HEK293T (cell line): ENCODE data around the gene SFXN1.
"Not testable (repeated sequence)": the region's sequence is repeated elsewhere in the genome, so short reads cannot be mapped to it uniquely, and the experiment has no call there.

ENCODE experiments used
- CTCF ChIA-PET: fragments of 350-600 bp; formaldehyde crosslinking; extraction: SDS; loops from one replicate; lab custom pipeline; 2021; ENCODE audit warnings: antibody characterized with exemption, inconsistent platforms; lab: Yijun Ruan, JAX
- POLR2A ChIA-PET: fragments of 350-600 bp; formaldehyde crosslinking; extraction: SDS; loops from one replicate; lab custom pipeline; 2020; ENCODE audit warnings: antibody characterized with exemption, inconsistent platforms; lab: Yijun Ruan, JAX
- DNase-seq: peaks from one replicate; pipeline ENCODE4 v3.0.0; 2012; ENCODE audit warnings: mixed read lengths; ENCODE audit errors: extremely low spot score
- ARNT ChIP-seq: fragments of 450-650 bp; IDR thresholded peaks from 2 replicates; pipeline ENCODE4 v1.6.1; 2017; ENCODE audit warnings: mild to moderate bottlenecking
- BHLHE40 ChIP-seq: fragments of 450-650 bp; IDR thresholded peaks from 2 replicates; pipeline ENCODE4 v1.6.1; 2016; ENCODE audit warnings: mild to moderate bottlenecking, moderate library complexity, borderline replicate concordance
- CTBP1 ChIP-seq: fragments of 450-650 bp; IDR thresholded peaks from 2 replicates; pipeline ENCODE4 v1.6.1; 2016; ENCODE audit warnings: borderline replicate concordance
- ELF4 ChIP-seq: fragments of 450-650 bp; IDR thresholded peaks from 2 replicates; pipeline ENCODE4 v1.6.1; 2017; ENCODE audit warnings: antibody characterized with exemption
- FOXA1 ChIP-seq: fragments of 450-650 bp; IDR thresholded peaks from 2 replicates; pipeline ENCODE4 v1.6.1; 2016; ENCODE audit warnings: mild to moderate bottlenecking
- FOXK2 ChIP-seq: fragments of 450-650 bp; IDR thresholded peaks from 2 replicates; pipeline ENCODE4 v1.6.1; 2016; ENCODE audit warnings: mild to moderate bottlenecking
- FOXM1 ChIP-seq: fragments of 450-650 bp; IDR thresholded peaks from 2 replicates; pipeline ENCODE4 v1.6.1; 2017; ENCODE audit warnings: mild to moderate bottlenecking, borderline replicate concordance
- HDGF ChIP-seq: fragments of 450-650 bp; IDR thresholded peaks from 2 replicates; pipeline ENCODE4 v1.6.1; 2017; ENCODE audit warnings: antibody characterized with exemption, borderline replicate concordance
- L3MBTL2 ChIP-seq: fragments of 450-650 bp; conservative IDR thresholded peaks from 2 replicates; pipeline ENCODE4 v1.6.1; 2016; ENCODE audit warnings: mild to moderate bottlenecking
- LEF1 ChIP-seq: fragments of 450-650 bp; IDR thresholded peaks from 2 replicates; pipeline ENCODE4 v1.6.1; 2017; ENCODE audit warnings: mild to moderate bottlenecking, borderline replicate concordance
- NFRKB ChIP-seq: fragments of 450-650 bp; IDR thresholded peaks from 2 replicates; pipeline ENCODE4 v1.6.1; 2016; ENCODE audit warnings: mild to moderate bottlenecking, moderate library complexity
- PKNOX1 ChIP-seq: fragments of 450-650 bp; IDR thresholded peaks from 2 replicates; pipeline ENCODE4 v1.6.1; 2016
- SP1 ChIP-seq: fragments of 450-650 bp; IDR thresholded peaks from 2 replicates; pipeline ENCODE4 v1.6.1; 2017
- SUZ12 ChIP-seq: fragments of 450-650 bp; IDR thresholded peaks from 2 replicates; pipeline ENCODE4 v1.6.1; 2016; ENCODE audit warnings: mild to moderate bottlenecking
- TARDBP ChIP-seq: fragments of 450-650 bp; IDR thresholded peaks from 2 replicates; pipeline ENCODE4 v1.6.1; 2016
- ZNF384 ChIP-seq: fragments of 450-650 bp; IDR thresholded peaks from 2 replicates; pipeline ENCODE4 v1.6.1; 2016

The SFXN1 gene

GRCh38 chr5:175494264-175495183 is 16.2 kb downstream of the SFXN1 start:
- no peak for DNase-seq
- no peak for TF ChIP-seq LEF1
- TF ChIP-seq PKNOX1: peak; percentile 17; the same call in 1 of the 2 replicates
- POLR2A ChIA-PET: no interaction called here
- CTCF ChIA-PET: no interaction called here

GRCh38 chr5:175501759-175502158 is 23.4 kb downstream of the SFXN1 start:
- ChIA-PET POLR2A (no interaction called here), CTCF (no interaction called here)
- TF ChIP-seq ELF4: no peak
- TF ChIP-seq FOXK2: no peak
- no peak for TF ChIP-seq SUZ12
- DNase-seq: no peak

- CTCF ChIA-PET: interaction anchor here (0.7 kb wide), 1 partner anchor 556 kb away, joined by 5 read pairs; no protein-coding TSS in a partner anchor
- POLR2A ChIA-PET: not testable (repeated sequence)
Measured at GRCh38 chr5:175507671-175508070, 29.3 kb downstream of the SFXN1 start.

GRCh38 chr5:175508896-175509295 is 30.5 kb downstream of the SFXN1 start:
- ChIA-PET POLR2A (no interaction called here), CTCF (no interaction called here)
- no peak for TF ChIP-seq FOXA1
- no peak for TF ChIP-seq FOXK2
- TF ChIP-seq TARDBP: no peak
- no peak for TF ChIP-seq PKNOX1
- no peak for TF ChIP-seq LEF1
- no peak for TF ChIP-seq L3MBTL2
- no peak for TF ChIP-seq SP1
- TF ChIP-seq BHLHE40: no peak
- no peak for TF ChIP-seq ARNT
- no peak for TF ChIP-seq HDGF
- no peak for TF ChIP-seq CTBP1
- no peak for TF ChIP-seq SUZ12
- no peak for DNase-seq

More at GRCh38 chr5:175507671-175508070, 29.3 kb downstream of the SFXN1 start:
- DNase-seq: not testable (repeated sequence)

- CTCF ChIA-PET: interaction anchor here (0.6 kb wide), 1 partner anchor 12 kb away, joined by 3 read pairs; no protein-coding TSS in a partner anchor
- DNase-seq: no peak
- POLR2A ChIA-PET: no interaction called here
- TF ChIP-seq TARDBP: no peak
- TF ChIP-seq LEF1: no peak
- no peak for TF ChIP-seq SP1
- TF ChIP-seq BHLHE40: no peak
- no peak for TF ChIP-seq L3MBTL2
- TF ChIP-seq ELF4: no peak
- no peak for TF ChIP-seq NFRKB
- no peak for TF ChIP-seq CTBP1
- no peak for TF ChIP-seq FOXA1
- TF ChIP-seq ZNF384: no peak
- TF ChIP-seq HDGF: no peak
Measured at GRCh38 chr5:175513297-175513696, 34.9 kb downstream of the SFXN1 start.

- no peak for DNase-seq
- CTCF ChIA-PET: interaction anchor here (0.6 kb wide), 1 partner anchor 12 kb away, joined by 3 read pairs; no protein-coding TSS in a partner anchor
- TF ChIP-seq FOXK2: no peak
- TF ChIP-seq BHLHE40: no peak
- TF ChIP-seq FOXM1: no peak
- no peak for TF ChIP-seq CTBP1
- TF ChIP-seq ELF4: no peak
- TF ChIP-seq HDGF: no peak
- no peak for TF ChIP-seq SP1
- no peak for TF ChIP-seq ZNF384
- TF ChIP-seq SUZ12: no peak
- TF ChIP-seq FOXA1: no peak
- POLR2A ChIA-PET: no interaction called here
Measured at GRCh38 chr5:175513726-175514125, 35.4 kb downstream of the SFXN1 start.

- TF ChIP-seq ZNF384 (no peak), LEF1 (no peak), HDGF (no peak), FOXA1 (no peak), CTBP1 (no peak), L3MBTL2 (no peak), BHLHE40 (no peak)
- DNase-seq: no peak
- ChIA-PET CTCF (interaction anchor here (1.1 kb wide), 1 partner anchor 17 kb away, joined by 3 read pairs; no protein-coding TSS in a partner anchor), POLR2A (no interaction called here)
Measured at GRCh38 chr5:175516933-175517823, 38.8 kb downstream of the SFXN1 start.
